Activated naive CD4-positive, alpha-beta T cell treated with anti-CD3 and anti-CD28 coated beads, Interleukin-2, amount 10 ng/mL, durations not matched to agents 7 days and 5 days (primary cell): ENCODE data around the gene CPLX3.

Source experiments
- CTCF ChIA-PET: fragments of 350-600 bp; sonication (Branson Sonifier 250); formaldehyde crosslinking; loops from one replicate; lab custom pipeline; 2021; ENCODE audit warnings: antibody characterized with exemption; lab: Charles Lee
- DNase-seq: peaks from one replicate; pipeline ENCODE4 v3.0.0-alpha.2; 2020
- H3K27ac Mint-ChIP-seq: one replicate; pipeline ENCODE4 v1.8.0; 2021; ENCODE audit warnings: mild to moderate bottlenecking, moderate library complexity, mixed read lengths
- H3K27me3 Mint-ChIP-seq: one replicate; pipeline ENCODE4 v1.8.0; 2021; ENCODE audit warnings: mild to moderate bottlenecking, mixed read lengths
- H3K36me3 Mint-ChIP-seq: one replicate; pipeline ENCODE4 v1.8.0; 2021; ENCODE audit warnings: mixed read lengths
- H3K4me1 Mint-ChIP-seq: one replicate; pipeline ENCODE4 v1.8.0; 2021; ENCODE audit warnings: mixed read lengths
- H3K4me3 Mint-ChIP-seq: one replicate; pipeline ENCODE4 v1.8.0; 2021; ENCODE audit warnings: mild to moderate bottlenecking, moderate library complexity, mixed read lengths
- H3K9me3 Mint-ChIP-seq: one replicate; pipeline ENCODE4 v1.8.0; 2021; ENCODE audit warnings: mixed read lengths

The CPLX3 gene

DNA sequence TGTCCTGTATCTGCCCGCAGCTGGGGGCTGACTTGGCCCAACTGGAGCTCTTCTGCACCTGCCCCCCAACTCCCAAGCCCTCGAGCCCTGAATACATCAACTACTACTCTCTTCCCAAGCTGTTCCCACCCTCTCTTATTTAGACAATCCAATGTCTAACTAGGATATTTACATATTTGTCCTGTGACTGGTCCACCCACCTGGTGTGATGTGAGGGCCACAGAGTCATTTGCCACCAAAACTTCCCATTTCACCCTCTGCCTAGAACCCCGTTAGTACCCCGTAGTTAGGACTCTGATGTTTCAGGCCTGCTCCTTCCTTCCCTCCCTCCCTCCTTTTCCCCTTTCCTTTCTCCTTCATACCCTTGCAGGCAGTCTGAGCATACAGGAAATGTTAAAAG, 6.4 kb downstream of the CPLX3 start:
- Mint-ChIP-seq H3K4me3 (no peak overlapping the region), H3K4me1 (no peaks in the 10 kb centered on the region), H3K27me3 (peaks cover 25% of the 10 kb centered on the region), H3K36me3 (peaks cover 18% of the 10 kb centered on the region), H3K9me3 (no peaks in the 10 kb centered on the region), H3K27ac (no peak overlapping the region)
- no peak for DNase-seq
- CTCF ChIA-PET: interaction anchor here (0.7 to 1.4 kb wide), 5 partner anchors 33 to 119 kb away, joined by 3 to 4 read pairs (median 3); no protein-coding TSS in a partner anchor

DNA sequence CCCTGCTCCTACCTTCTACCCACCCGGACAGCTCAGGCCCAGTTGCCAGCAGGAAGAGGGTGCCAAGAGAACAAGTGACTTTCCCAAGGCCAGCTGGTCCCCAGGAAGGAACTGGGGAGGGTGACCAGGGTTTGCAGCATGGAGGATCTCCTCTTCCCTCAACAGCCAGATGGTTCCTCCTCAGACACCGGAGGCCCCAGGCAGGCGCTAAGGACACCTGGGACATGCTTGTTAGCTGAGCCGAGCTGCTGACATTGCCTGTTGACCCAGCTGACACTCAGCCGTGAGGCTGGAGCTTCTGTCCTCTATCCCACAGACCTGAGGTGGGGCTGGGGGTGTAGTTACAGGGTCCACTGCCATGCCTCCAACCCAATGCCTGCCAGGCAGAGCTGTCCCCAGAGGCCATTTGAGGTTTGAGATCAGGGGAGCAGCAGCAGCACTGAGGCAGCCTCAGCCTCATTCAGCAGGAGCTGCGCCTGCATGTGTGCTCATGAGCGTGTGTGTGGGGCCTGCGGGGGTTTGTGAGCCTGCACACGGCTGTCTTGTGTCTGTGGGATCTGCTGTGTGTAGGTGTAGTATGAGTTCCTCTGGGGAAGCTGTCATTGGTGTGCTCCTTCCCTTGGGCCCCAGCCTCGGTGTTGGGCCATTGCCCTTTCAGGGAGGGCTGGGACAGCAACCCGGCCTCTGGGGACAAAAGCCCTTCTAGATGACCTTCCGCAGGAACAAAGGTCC, 7.1 kb downstream of the CPLX3 start:
- Mint-ChIP-seq H3K36me3 (peaks cover 18% of the 10 kb centered on the region), H3K27ac (no peak overlapping the region), H3K27me3 (peaks cover 17% of the 10 kb centered on the region), H3K4me3 (no peak overlapping the region), H3K4me1 (no peaks in the 10 kb centered on the region), H3K9me3 (no peaks in the 10 kb centered on the region)
- CTCF ChIA-PET: interaction anchor here (0.7 to 1.4 kb wide), 7 partner anchors 33 to 202 kb away, joined by 3 to 4 read pairs (median 3); no protein-coding TSS in a partner anchor
- no peak for DNase-seq

DNA sequence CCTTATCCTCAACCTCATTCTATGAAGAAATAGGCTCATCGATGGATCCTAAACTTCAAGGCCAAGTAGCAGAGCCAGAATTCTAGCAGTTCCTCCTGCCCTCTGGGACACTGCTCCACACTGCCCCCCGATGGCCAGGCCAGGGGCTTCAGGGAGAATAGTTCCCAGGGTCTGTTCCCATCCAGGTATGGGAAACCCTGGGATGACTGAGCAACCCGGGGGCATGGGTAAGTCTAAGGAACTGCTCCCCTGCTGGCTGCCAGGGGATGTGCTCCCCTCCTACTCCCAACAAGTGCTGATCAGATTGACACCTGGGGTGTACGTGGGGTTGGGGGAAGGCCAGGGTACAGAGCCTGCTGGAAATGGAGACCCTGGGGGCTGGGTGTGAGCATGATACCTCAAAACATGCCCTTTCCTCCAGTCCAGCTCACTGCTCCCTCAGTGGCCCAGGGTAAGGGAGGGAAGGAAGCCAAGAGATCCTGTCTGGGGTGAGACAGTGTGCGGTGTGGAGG, 8.9 kb downstream of the CPLX3 start:
- Mint-ChIP-seq H3K9me3 (no peaks in the 10 kb centered on the region), H3K4me1 (no peaks in the 10 kb centered on the region), H3K4me3 (no peak overlapping the region), H3K27me3 (peaks cover 9% of the 10 kb centered on the region), H3K36me3 (peaks cover 22% of the 10 kb centered on the region), H3K27ac (no peak overlapping the region)
- peak; percentile 63 for DNase-seq
- CTCF ChIA-PET: interaction anchor here (0.6 to 2.5 kb wide), 9 partner anchors 9 to 135 kb away, joined by 3 to 13 read pairs (median 3); no protein-coding TSS in a partner anchor

DNA sequence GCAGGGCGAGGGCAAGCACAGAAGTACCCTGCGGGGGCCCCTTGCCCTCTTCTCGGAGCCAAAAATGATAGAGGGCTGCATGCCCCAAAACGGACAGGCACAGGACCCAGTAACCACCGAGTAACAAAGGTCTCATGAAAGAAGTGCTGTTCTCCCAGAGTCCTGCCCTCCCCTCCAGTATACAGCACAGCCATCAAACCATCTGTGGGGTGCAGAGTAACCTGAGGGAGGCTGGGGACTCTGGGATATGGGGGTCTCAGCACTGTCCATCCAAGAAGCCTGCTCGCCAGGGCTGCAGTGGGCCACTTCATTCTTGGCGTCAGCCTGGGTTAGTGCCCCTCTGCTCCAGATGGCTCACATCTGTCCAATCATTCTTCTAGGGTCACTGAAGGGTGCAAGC, 10.4 kb downstream of the CPLX3 start:
- DNase-seq: no peak
- Mint-ChIP-seq H3K9me3 (no peaks in the 10 kb centered on the region), H3K27ac (no peak overlapping the region), H3K4me3 (no peak overlapping the region), H3K36me3 (peaks cover 35% of the 10 kb centered on the region), H3K4me1 (peaks cover 12% of the 10 kb centered on the region), H3K27me3 (no peaks in the 10 kb centered on the region)
- CTCF ChIA-PET: interaction anchor here (0.6 to 2.5 kb wide), 5 partner anchors 32 to 126 kb away, joined by 3 to 13 read pairs (median 7); no protein-coding TSS in a partner anchor

DNA sequence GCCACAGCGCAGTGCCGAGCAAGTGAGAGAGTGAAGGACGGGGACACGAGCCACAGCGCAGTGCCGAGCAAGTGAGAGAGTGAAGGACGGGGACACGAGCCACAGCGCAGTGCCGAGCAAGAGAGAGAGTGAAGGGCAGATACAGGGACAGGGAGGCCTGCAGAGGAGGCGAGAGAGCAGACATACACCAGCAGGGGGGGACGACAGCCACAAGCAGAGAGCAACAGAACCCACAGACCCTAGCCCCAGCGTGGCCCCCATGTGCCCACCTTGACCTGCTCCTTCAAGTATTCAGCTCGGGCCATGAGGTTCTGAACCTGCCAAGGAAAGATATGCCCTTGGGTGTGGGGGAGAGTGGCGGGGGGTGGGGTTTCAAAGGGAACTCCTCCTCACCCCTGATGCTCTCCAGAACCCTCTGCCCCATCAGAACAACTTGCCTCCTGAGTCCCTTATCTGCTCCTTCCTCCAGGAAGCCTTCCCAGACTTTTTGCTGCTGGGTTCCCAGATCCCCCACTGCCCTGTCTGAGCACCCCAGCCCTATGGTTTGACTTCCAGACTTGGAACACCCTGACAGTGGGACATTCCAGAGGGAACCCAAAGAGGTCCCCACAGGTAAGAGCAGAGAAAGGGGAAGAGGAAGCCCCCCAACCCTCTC, 11.2 kb downstream of the CPLX3 start:
- no peak overlapping the region for H3K27ac Mint-ChIP-seq
- H3K4me1 Mint-ChIP-seq: peaks cover 20% of the 10 kb centered on the region
- peaks cover 40% of the 10 kb centered on the region for H3K36me3 Mint-ChIP-seq
- H3K27me3 Mint-ChIP-seq: no peaks in the 10 kb centered on the region
- no peak for DNase-seq
- no peak overlapping the region for H3K4me3 Mint-ChIP-seq
- H3K9me3 Mint-ChIP-seq: no peaks in the 10 kb centered on the region
- CTCF ChIA-PET: interaction anchor here (0.6 to 2.2 kb wide), 3 partner anchors 49 to 184 kb away, joined by 3 to 6 read pairs (median 3); no protein-coding TSS in a partner anchor

DNA sequence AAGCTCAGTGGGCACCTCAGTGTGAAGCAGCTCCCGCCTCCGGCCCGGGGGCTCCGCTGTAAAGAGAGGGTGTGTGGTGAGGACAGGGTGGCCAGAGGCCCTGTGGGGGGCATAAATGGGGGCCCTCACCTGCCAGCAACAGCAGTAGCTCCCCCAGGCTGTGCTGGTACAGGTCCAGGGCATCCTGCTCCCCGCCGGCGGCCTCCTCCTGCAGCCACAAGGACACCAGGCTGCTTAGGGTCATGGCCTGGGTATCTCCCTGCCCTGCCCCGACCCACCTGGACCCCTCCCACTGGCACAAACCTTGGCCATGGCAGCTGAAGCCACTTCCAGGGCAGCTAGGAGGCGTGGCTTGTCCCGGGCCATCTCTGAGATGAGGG, 11.7 kb downstream of the CPLX3 start:
- Mint-ChIP-seq H3K4me3 (no peak overlapping the region), H3K36me3 (peaks cover 41% of the 10 kb centered on the region), H3K4me1 (peaks cover 22% of the 10 kb centered on the region), H3K27me3 (no peaks in the 10 kb centered on the region), H3K27ac (no peak overlapping the region), H3K9me3 (no peaks in the 10 kb centered on the region)
- CTCF ChIA-PET: interaction anchor here (0.6 to 2.2 kb wide), 4 partner anchors 50 to 184 kb away, joined by 3 to 6 read pairs (median 3); no protein-coding TSS in a partner anchor
- DNase-seq: no peak

DNA sequence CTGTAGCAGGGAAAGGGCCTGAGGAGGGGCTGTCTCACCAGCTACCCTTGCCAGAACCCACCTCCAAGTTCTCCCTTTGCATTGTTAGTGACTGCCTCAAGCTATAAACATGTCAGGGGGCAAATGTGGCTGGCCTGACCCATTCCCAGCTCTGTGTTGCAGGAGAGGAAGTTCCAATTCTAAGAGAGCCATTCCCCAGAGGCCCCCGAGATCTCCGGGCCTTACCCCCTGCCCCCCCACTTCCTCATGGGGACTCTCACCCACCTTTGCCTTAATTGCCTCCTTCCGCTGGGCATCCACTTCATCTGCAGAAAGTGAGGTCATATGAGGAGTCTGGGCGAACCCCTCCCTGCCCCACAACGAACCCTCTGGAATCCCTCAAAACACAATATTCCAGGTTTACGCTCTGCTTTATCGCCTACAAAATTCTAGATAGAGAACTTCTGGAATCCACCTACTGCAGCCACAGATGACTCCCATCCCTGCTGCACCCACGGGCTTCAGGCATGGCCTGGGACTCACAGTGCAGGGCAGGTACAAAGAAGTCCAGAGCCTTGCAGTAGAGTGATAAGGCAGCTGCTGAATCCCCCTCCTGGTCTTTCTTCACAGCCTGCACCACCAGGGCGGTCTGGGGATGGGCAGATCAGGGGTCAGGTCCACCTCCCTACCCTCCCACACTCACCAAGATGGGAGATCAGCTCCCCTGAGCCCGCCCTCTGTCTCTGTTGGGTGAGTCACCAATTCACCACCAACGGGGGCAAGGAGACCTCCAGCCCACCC, 12.5 kb downstream of the CPLX3 start:
- H3K9me3 Mint-ChIP-seq: no peaks in the 10 kb centered on the region
- CTCF ChIA-PET: interaction anchor here (0.9 to 2.2 kb wide), 5 partner anchors 40 to 222 kb away, joined by 3 to 6 read pairs (median 3); no protein-coding TSS in a partner anchor
- no peaks in the 10 kb centered on the region for H3K27me3 Mint-ChIP-seq
- H3K4me3 Mint-ChIP-seq: no peak overlapping the region
- DNase-seq: no peak
- no peak overlapping the region for H3K27ac Mint-ChIP-seq
- peaks cover 28% of the 10 kb centered on the region for H3K4me1 Mint-ChIP-seq
- peaks cover 43% of the 10 kb centered on the region for H3K36me3 Mint-ChIP-seq

DNA sequence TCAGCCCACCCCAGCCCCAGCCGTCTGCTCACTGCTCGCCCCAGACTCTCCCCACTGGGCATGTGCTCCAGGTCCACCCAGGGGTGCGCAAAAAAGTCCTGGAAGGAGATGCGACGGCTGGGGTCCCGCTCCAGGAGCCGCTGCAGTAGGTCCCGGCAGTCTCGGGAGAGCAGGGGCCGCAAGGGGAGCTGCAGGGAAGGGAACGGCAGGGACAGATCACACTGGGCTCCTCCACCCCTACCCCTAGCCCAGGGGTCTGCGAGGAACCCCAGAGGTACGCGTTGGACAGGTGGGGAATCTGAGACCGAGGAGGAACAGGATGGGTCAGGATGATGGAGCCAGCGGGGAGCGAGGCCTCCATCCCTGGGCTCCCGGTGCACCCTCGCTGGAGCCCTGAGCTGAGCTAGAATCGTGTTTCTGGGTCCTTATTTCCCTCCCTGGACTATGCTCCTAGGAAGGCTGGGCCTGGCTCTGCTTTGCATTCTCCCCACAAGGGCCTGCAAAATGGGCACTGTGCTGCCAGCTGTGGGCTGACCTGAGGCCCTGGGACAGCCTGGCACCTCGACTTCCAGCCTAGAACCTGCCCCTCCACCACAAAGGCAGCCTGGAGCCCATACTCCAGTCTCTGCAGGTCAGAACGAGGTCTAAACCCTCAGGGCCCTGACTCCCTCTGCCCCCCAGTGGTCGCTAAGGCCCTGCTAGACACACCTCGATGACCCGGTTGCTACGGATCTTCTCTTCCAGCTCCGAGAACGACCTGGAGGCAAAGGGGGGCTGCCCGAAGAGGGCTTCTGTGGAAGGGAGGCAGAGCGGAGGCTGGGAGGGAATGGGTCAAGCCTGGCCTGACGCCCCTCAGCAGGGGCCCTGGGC, 13.3 kb downstream of the CPLX3 start:
- Mint-ChIP-seq H3K4me1 (peaks cover 36% of the 10 kb centered on the region), H3K27ac (no peak overlapping the region), H3K9me3 (no peaks in the 10 kb centered on the region)

DNA sequence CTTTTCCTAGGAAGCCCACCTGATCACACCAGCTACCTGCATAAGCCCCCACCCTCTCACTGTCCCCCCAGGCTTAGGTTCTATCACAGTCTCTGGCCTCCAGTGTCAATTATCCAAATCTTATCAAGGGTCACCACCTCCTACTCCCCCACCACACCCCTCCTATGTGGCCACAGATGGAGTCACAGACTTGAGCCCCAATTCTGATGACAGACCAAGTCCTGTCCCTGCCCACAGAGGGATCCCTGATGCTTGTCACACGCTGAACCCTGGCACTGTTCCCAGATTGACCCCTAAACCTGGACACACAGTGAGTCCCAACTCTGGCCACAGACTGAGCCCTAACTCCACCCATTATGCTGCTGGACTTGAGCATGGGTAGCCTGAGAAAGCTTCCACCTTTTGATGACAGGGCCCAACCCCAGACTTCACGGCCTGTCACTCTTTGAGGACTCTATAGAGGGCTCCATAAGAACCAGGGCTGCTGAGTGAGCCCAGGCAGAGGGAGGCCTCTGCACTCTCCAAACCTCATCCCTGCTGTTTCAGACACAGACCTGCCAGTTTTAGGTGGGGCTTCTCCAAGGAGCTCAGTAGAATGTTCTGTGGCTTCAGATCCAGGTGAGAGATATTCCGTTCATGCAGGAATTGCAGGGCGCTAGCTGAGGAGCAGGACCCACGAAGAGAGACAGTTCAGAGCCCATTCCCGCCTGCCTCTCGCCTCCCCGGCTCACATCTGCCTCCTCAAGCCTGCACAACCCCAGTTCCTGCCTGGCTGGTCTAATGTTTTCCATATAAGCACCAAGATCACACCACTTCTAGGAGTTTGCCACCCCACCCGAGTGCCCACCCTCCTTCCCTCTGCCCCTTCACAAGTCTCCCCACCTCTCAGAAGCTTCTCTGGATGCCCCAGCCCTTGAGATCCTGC, 14.7 kb downstream of the CPLX3 start:
- Mint-ChIP-seq H3K36me3 (peaks cover 40% of the 10 kb centered on the region), H3K4me1 (peaks cover 50% of the 10 kb centered on the region), H3K4me3 (peak overlapping the region; percentile 95), H3K9me3 (no peaks in the 10 kb centered on the region), H3K27me3 (no peaks in the 10 kb centered on the region), H3K27ac (peak overlapping the region; percentile 75)
- CTCF ChIA-PET: interaction anchor here (0.9 to 1.8 kb wide), 8 partner anchors 42 to 224 kb away, joined by 3 to 12 read pairs (median 3); no protein-coding TSS in a partner anchor
- DNase-seq: no peak

More for the DNA sequence above, 13.3 kb downstream of the CPLX3 start:
- Mint-ChIP-seq H3K36me3 (peaks cover 42% of the 10 kb centered on the region), H3K27me3 (no peaks in the 10 kb centered on the region), H3K4me3 (no peak overlapping the region)
- DNase-seq: no peak
- CTCF ChIA-PET: interaction anchor here (1.0 to 1.8 kb wide), 4 partner anchors 41 to 223 kb away, joined by 3 to 12 read pairs (median 3); no protein-coding TSS in a partner anchor

DNA sequence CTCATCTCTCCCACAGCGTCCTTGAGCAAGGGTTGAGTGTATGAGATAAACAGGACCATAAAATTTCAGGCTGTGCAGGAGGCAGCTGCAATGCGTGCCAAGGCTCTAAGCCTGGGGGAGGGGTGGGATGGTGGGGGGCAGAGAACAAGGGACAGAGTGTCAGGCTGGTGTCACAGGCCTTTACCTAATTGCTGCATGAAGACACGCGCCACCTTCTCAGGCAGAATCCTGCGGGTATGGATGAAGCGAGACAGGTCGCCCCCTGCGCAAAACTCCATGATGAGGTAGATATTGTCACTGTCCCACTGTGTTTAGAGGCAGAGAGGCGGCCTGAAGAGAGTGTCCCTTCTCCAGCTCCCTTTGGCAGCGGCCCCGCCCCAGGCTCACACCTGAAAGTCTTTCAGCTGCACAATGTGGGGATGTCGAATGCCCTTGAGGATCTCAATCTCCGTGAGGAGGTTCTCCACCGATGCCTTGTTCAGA, 15.5 kb downstream of the CPLX3 start:
- no peak for DNase-seq
- no peaks in the 10 kb centered on the region for H3K9me3 Mint-ChIP-seq
- H3K4me1 Mint-ChIP-seq: peaks cover 54% of the 10 kb centered on the region
- peaks cover 40% of the 10 kb centered on the region for H3K36me3 Mint-ChIP-seq
- no peaks in the 10 kb centered on the region for H3K27me3 Mint-ChIP-seq
- peak overlapping the region; percentile 95 for H3K4me3 Mint-ChIP-seq
- H3K27ac Mint-ChIP-seq: peak overlapping the region; percentile 75
- CTCF ChIA-PET: interaction anchor here (0.6 to 3.6 kb wide), 10 partner anchors 32 to 100 kb away, joined by 3 to 27 read pairs (median 3); partner anchors contain the start of gene FAM219B

DNA sequence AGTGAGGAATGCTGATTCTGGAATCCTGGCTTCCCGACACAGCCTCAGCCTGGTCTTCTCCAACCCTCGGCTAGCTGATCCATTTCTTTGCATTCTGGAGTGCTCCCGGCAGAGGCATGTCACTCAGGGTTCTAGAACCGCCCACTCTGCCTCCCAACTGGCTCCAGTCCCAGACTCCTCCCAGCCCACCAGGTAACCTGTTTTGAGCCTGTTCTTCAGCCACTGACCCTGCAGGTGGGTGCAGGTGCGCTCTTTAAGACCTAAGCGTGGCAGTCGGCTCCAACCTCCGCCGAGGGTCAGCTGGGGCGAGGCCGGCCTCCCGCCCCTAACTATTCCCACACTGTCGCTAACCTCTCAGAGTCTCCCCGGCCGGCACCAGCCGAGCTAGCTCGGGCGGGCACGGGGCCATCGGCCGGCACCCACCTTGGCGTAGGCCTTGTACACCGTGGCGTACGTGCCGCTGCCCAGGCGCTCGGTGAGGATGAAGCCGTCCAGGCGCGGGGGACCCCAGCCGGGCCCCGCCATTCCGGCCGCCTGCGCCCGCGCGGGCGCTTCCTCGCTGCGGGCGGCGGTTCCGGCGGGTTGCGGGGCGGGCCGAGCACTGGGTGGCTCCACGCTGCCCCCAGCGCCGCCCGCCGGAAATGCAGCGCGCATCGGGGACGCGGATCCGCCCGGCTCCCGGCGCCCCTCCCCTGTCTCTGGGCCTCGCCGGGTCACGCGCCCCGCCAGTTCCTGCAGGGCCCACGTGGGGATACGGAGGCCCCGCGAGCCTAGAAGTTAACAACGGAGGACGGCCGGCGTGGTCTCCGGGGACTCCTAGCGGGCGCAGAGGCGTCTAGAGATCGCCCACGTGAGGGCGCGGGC, 16.4 kb downstream of the CPLX3 start, which contains the start of gene ULK3:
Gene ULK3 (minus strand): TSS at position 576 of the 864 bp plus-strand sequence. CDS start 51 bp downstream, at position 525.
- peak; percentile 95 for DNase-seq
- peaks cover 45% of the 10 kb centered on the region for H3K36me3 Mint-ChIP-seq
- H3K27me3 Mint-ChIP-seq: no peaks in the 10 kb centered on the region
- CTCF ChIA-PET: interaction anchor here (0.6 to 3.6 kb wide), 9 partner anchors 14 to 74 kb away, joined by 3 to 27 read pairs (median 3); partner anchors contain the start of gene FAM219B
- H3K27ac Mint-ChIP-seq: peak within 1 kb of the TSS; percentile 92
- H3K4me3 Mint-ChIP-seq: peak within 1 kb of the TSS; percentile 95
- no peaks in the 10 kb centered on the region for H3K9me3 Mint-ChIP-seq
- peaks cover 61% of the 10 kb centered on the region for H3K4me1 Mint-ChIP-seq
